Measurements from ENCODE around the gene HECTD4. TPM values are rescaled to one million over a fixed set of nuclear protein-coding genes. Genes with fewer than 3 reads are reported as not detected.

The HECTD4 gene
- total and polyA plus RNA-seq, 2 experiments from 2014 or later: 25.7 to 36.9 TPM

- Histone ChIP-seq H3K9me2 (ENCODE audit: insufficient read depth) (no peaks in the 10 kb centered on the region), H4K20me1 (replicated peaks; ENCODE audit: insufficient read depth) (no peaks in the 10 kb centered on the region), H3K27me3 (ENCODE audit: insufficient read depth) (no peaks in the 10 kb centered on the region), H3F3A (replicated peaks; ENCODE audit: low read depth) (no peaks in the 10 kb centered on the region), H3K27ac (ENCODE audit: low read depth) (no peak overlapping the region), H3K79me2 (replicated peaks; ENCODE audit: insufficient read depth) (no peaks in the 10 kb centered on the region), H3K4me1 (ENCODE audit: insufficient read depth) (0 out of 2 replicates have a peak, but pooled peaks cover 8% of the 10 kb centered on the region), H3K4me3 (no peak overlapping the region), H2AFZ (no peak overlapping the region), H3K36me3 (ENCODE audit: insufficient read depth) (peaks cover 7% of the 10 kb centered on the region; the same call in 1 of the 2 replicates), H3K4me2 (no peak overlapping the region)
- TF ChIP-seq EZH2phosphoT487 (IDR thresholded peaks at IDR 0.05; ENCODE audit: unreplicated experiment): no peak
- no peak for TF ChIP-seq STAT1 (IDR thresholded peaks at IDR 0.05; ENCODE audit: unreplicated experiment)
- TF ChIP-seq ZNF114 (CRISPR knock-in tag; IDR thresholded peaks at IDR 0.05): no peak
- no peak for TF ChIP-seq POLR2AphosphoS5 (IDR thresholded peaks at IDR 0.05; ENCODE audit: low read depth)
- TF ChIP-seq ZNF462 (CRISPR knock-in tag; IDR thresholded peaks at IDR 0.05): no peak
- TF ChIP-seq CREB1 (CRISPR knock-in tag; IDR thresholded peaks at IDR 0.05; ENCODE audit: low read depth): no peak
- no peak for TF ChIP-seq NANOG (IDR thresholded peaks at IDR 0.05; ENCODE audit: borderline replicate concordance)
- no peak for TF ChIP-seq ETS1 (IDR thresholded peaks at IDR 0.05)
- no peak for TF ChIP-seq EZH2 (IDR thresholded peaks at IDR 0.05; ENCODE audit: low read depth, unreplicated experiment)
- no peak for TF ChIP-seq CTCF (conservative IDR thresholded peaks at IDR 0.05; ENCODE audit: low read depth in 2 of 2)
- TF ChIP-seq ZNF331 (CRISPR knock-in tag; IDR thresholded peaks at IDR 0.05; ENCODE audit: low read depth): no peak
- no peak for TF ChIP-seq JUNB (IDR thresholded peaks at IDR 0.05; ENCODE audit: unreplicated experiment)
- TF ChIP-seq REST (IDR thresholded peaks at IDR 0.05; ENCODE audit: unreplicated experiment): no peak
- ATAC-seq (no peak), DNase-seq (ENCODE audit: low spot score) (no peak)
- Mint-ChIP-seq H3K4me1 (no peaks in the 10 kb centered on the region), H3K9me3 (no peaks in the 10 kb centered on the region), H3K36me3 (ENCODE audit: low read depth) (peaks cover 4% of the 10 kb centered on the region), H3K4me3 (no peak overlapping the region), H3K27me3 (ENCODE audit: insufficient read depth, low read depth, poor library complexity) (no peaks in the 10 kb centered on the region), H3K27ac (no peak overlapping the region)
Measured at GRCh38 chr12:112305951-112306350, 76.3 kb downstream of the HECTD4 start.

All from GM23338 (cell line).